ENCODE measurements around the gene PRSS2. TPM values are rescaled to one million over a fixed set of nuclear protein-coding genes. Genes with fewer than 3 reads are reported as not detected.

The PRSS2 gene
- total and polyA plus RNA-seq, 2 donors from 2014 or later, result not detected

- no peak overlapping the region for H3K9ac ChIP-seq (ENCODE audit: low read length in 3 of 3)
- H3K4me3 ChIP-seq (ENCODE audit: low read length in 3 of 3), result no peak overlapping the region
- H3K36me3 ChIP-seq (ENCODE audit: control insufficient read depth in 2 of 3, insufficient read depth in 3 of 3, low read length in 3 of 3), result no peaks in the 10 kb centered on the region
- DNase-seq (no peak), FAIRE-seq (no peak)
- no peak for TF ChIP-seq CTCF (IDR thresholded peaks at IDR 0.05; ENCODE audit: borderline replicate concordance, extremely low read depth, insufficient read depth)
- intact Hi-C loops (cut with DNase I), result no loop called here
- H3K4me1 ChIP-seq (ENCODE audit: control insufficient read depth in 2 of 3, insufficient read depth in 2 of 3, low read depth in 1 of 3, low read length in 3 of 3), result peaks cover 0 to 6% (median 0%) of the 10 kb centered on the region in 3 donors
- no peaks in the 10 kb centered on the region for H3K9me3 ChIP-seq (ENCODE audit: control insufficient read depth in 2 of 3, insufficient read depth in 1 of 3, low read length in 3 of 3)
- H3K27ac ChIP-seq (ENCODE audit: low read depth in 2 of 2, low read length in 2 of 2), result no peak overlapping the region
- peaks cover 24% of the 10 kb centered on the region for H3K27me3 ChIP-seq (ENCODE audit: control insufficient read depth, insufficient read depth, low read length)
These were observed 30.0 kb downstream of the PRSS2 start for GRCh38 chr7:142800699-142801260.

- H3K27ac ChIP-seq (ENCODE audit: low read depth in 2 of 2, low read length in 2 of 2), result no peak overlapping the region
- peaks cover 0 to 6% (median 0%) of the 10 kb centered on the region in 3 donors for H3K4me1 ChIP-seq (ENCODE audit: control insufficient read depth in 2 of 3, insufficient read depth in 2 of 3, low read depth in 1 of 3, low read length in 3 of 3)
- FAIRE-seq (no peak), DNase-seq (no peak)
- H3K9ac ChIP-seq (ENCODE audit: low read length in 3 of 3), result no peak overlapping the region
- no peak overlapping the region for H3K4me3 ChIP-seq (ENCODE audit: low read length in 3 of 3)
- intact Hi-C loops (cut with DNase I), result no loop called here
- peaks cover 19% of the 10 kb centered on the region for H3K27me3 ChIP-seq (ENCODE audit: control insufficient read depth, insufficient read depth, low read length)
- H3K36me3 ChIP-seq (ENCODE audit: control insufficient read depth in 2 of 3, insufficient read depth in 3 of 3, low read length in 3 of 3), result no peaks in the 10 kb centered on the region
- no peaks in the 10 kb centered on the region for H3K9me3 ChIP-seq (ENCODE audit: control insufficient read depth in 2 of 3, insufficient read depth in 1 of 3, low read length in 3 of 3)
- no peak for TF ChIP-seq CTCF (IDR thresholded peaks at IDR 0.05; ENCODE audit: borderline replicate concordance, extremely low read depth, insufficient read depth)
These were observed 31.0 kb downstream of the PRSS2 start for GRCh38 chr7:142801601-142802295.

GRCh38 chr7:142802301-142802700, 31.5 kb downstream of the PRSS2 start:
- no peak for FAIRE-seq
- Histone ChIP-seq H3K36me3 (ENCODE audit: control insufficient read depth in 2 of 3, insufficient read depth in 3 of 3, low read length in 3 of 3) (no peaks in the 10 kb centered on the region), H3K4me3 (ENCODE audit: low read length in 3 of 3) (no peak overlapping the region), H3K9ac (ENCODE audit: low read length in 3 of 3) (no peak overlapping the region), H3K9me3 (ENCODE audit: control insufficient read depth in 2 of 3, insufficient read depth in 1 of 3, low read length in 3 of 3) (no peaks in the 10 kb centered on the region), H3K27me3 (ENCODE audit: control insufficient read depth, insufficient read depth, low read length) (peaks cover 19% of the 10 kb centered on the region), H3K27ac (ENCODE audit: low read depth in 2 of 2, low read length in 2 of 2) (no peak overlapping the region), H3K4me1 (ENCODE audit: control insufficient read depth in 2 of 3, insufficient read depth in 2 of 3, low read depth in 1 of 3, low read length in 3 of 3) (peaks cover 0 to 5% (median 0%) of the 10 kb centered on the region in 3 donors)
- DNase-seq, result no peak
- no peak for TF ChIP-seq CTCF (IDR thresholded peaks at IDR 0.05; ENCODE audit: borderline replicate concordance, extremely low read depth, insufficient read depth)
- intact Hi-C loops (cut with DNase I), result no loop called here
